Right lobe of liver (tissue), 6 donors: ENCODE measurements around the gene NAGS. TPM values are rescaled to one million over a fixed set of nuclear protein-coding genes. Genes with fewer than 3 reads are reported as not detected.
A peak's percentile ranks its signal among the peaks of the same experiment; 100 is the strongest.
"Not testable (repeated sequence)": the region's sequence is repeated elsewhere in the genome, so short reads cannot be mapped to it uniquely, and the experiment has no call there.

Experiments
- ATAC-seq, 4 donors: fragments of 200-7000 bp; cut with Tn5 transposase; one replicate each; pipeline ENCODE4 v1.9.1; 2020; ENCODE audit warnings: mild to moderate bottlenecking in 4 of 4, moderate library complexity in 4 of 4
- DNase-seq, 3 donors: peaks; one replicate each; pipeline ENCODE4 v3.0.0-alpha.2; 2020
- H3K27ac ChIP-seq, 3 donors: fragments of 200-600 bp; one replicate each; pipeline ENCODE4 v1.8.0; 2022
- H3K27me3 ChIP-seq, 2 donors: fragments of 200-600 bp; one replicate each; pipeline ENCODE4 v1.8.0; 2022
- H3K36me3 ChIP-seq, 4 donors: fragments of 200-600 bp; sonication (generic) in 1 of 4; one replicate each; pipeline versions ENCODE4 v1.5.1 to v1.8.0; 2017 to 2022; ENCODE audit warnings: control low read depth in 1 of 4
- H3K4me1 ChIP-seq, 4 donors: fragments of 200-600 bp; sonication (generic) in 1 of 4; one replicate each; pipeline versions ENCODE4 v1.5.1 to v1.8.0; 2017 to 2022; ENCODE audit warnings: control low read depth in 1 of 4
- H3K4me3 ChIP-seq, 3 donors: fragments of 200-600 bp; one replicate each; pipeline ENCODE4 v1.8.0; 2022
- H3K9me3 ChIP-seq, 4 donors: fragments of 200-600 bp; sonication (generic) in 1 of 4; one replicate each; pipeline versions ENCODE4 v1.5.1 to v1.8.0; 2017 to 2022; ENCODE audit warnings: control low read depth in 1 of 4
- CTCF ChIP-seq, 4 donors: fragments of 200-600 bp in 3 of 4; fragments of 450-650 bp in 1 of 4; IDR thresholded peaks; one replicate each; pipeline versions ENCODE4 v1.5.1 to v1.8.0; 2016 to 2022; ENCODE audit warnings: antibody characterized with exemption in 4 of 4, mild to moderate bottlenecking in 2 of 4
- POLR2A ChIP-seq: fragments of 450-650 bp; IDR thresholded peaks from one replicate; pipeline ENCODE4 v1.6.1; 2017; ENCODE audit warnings: antibody characterized with exemption, mild to moderate bottlenecking
- WGBS: methylation state at CpG from one replicate; pipeline ENCODE4 v1.1.6; 2018; ENCODE audit warnings: low coverage, low lambda C conversion rate; ENCODE audit not compliant: insufficient coverage; ENCODE audit errors: missing lambda C conversion rate; 5-methylcytosine and 5-hydroxymethylcytosine counted together
- intact Hi-C, 2 donors: fragments of 100-400 bp; cut with DNase I; formaldehyde crosslinking; loops; one replicate each; pipeline versions ENCODE4 v1.11.2 to v1.14.1; 2022
- total RNA-seq, 6 experiments: library from RNA; depleted of rRNA in 2 of 6; stranded (reverse); fragments of >200 nt in 2 of 6; fragmentation: NEBNext Ultra II Directional in 3 of 6; extraction: Animal tissue kit (Norgen Biotek cat#: 25700) in 3 of 6; gene quantifications; one replicate each; pipeline versions ENCODE4 v1.1.0 to v1.2.4, GENCODE V29; 2016 to 2023
- donor health status: DM: no; HTN: yes; CAD: no.
- donor health status: DM: no; HTN: no; CAD: no.
- donor health status: DM: no; HTN: no; CAD: no.
- donor health status: DM: no; HTN: yes; CAD: no.
- donor health status: DM: no; HTN: yes; CAD: no.

The NAGS gene
- total RNA-seq, 6 experiments from 2014 or later: 12.1 to 56.2 (median 45.6) TPM

DNA sequence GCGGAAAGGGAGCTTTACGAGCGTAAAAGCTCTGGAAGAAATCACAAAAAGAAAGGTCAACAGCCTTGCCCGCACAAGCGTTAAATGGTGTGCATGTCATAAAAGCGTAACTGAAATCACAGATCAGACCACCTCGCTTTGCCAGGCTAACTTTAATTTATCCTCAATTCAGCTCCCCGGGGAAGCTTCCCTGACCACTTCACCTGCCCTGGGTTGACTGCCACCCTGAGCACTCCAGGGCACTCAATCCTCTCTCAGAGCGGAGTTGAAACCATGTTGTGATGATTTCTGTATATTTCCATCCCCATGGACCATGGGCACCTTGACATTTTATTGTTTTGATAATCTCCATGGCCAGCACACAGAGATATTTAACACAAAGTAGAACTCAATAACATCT lies 16.1 kb upstream of the NAGS start:
- ATAC-seq (no peak), DNase-seq (no peak)
- Histone ChIP-seq H3K36me3 (no peaks in the 10 kb centered on the region), H3K9me3 (no peaks in the 10 kb centered on the region), H3K4me3 (no peak overlapping the region), H3K4me1 (peaks cover 0 to 12% (median 0%) of the 10 kb centered on the region in 4 donors), H3K27ac (no peak overlapping the region), H3K27me3 (no peaks in the 10 kb centered on the region)
- TF ChIP-seq CTCF (IDR thresholded peaks at IDR 0.05) (no peak), POLR2A (no peak)
- 95% methylated on average over 8 of the region's 9 CpGs for WGBS
- intact Hi-C loops: no loop called here

DNA sequence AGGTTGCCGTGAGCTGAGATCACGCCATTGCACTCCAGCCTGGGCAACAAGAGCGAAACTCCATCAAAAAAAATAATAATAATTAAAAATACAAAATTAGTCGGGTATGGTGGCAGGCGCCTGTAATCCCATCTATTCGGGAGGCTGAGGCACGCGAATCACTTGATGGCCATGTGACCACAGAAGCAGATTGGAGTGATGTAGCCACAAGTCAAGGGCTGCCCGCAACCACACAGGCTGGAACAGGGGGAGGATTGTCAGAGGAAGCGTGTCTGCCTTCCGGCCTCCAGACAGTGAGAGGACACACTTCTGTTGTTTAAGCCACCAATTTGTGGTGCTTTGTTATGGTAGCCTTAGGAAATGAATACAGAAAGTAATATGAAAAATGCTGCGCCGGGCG lies 11.8 kb upstream of the NAGS start:
- Histone ChIP-seq H3K9me3 (no peaks in the 10 kb centered on the region), H3K27ac (no peak overlapping the region), H3K36me3 (no peaks in the 10 kb centered on the region), H3K4me1 (peaks cover 0 to 8% (median 0%) of the 10 kb centered on the region in 4 donors), H3K4me3 (no peak overlapping the region), H3K27me3 (no peaks in the 10 kb centered on the region)
- ATAC-seq: no peak
- TF ChIP-seq POLR2A (no peak), CTCF (IDR thresholded peaks at IDR 0.05) (no peak)
- no peak for DNase-seq
- intact Hi-C loops: loop anchor here in 1 of 2 donors (5.0 to 10.0 kb wide), 2 partner anchors 50 to 88 kb away; partner anchors contain the start of genes MPP2 and PPY
- 89% methylated on average over 11 of the region's 14 CpGs for WGBS

DNA sequence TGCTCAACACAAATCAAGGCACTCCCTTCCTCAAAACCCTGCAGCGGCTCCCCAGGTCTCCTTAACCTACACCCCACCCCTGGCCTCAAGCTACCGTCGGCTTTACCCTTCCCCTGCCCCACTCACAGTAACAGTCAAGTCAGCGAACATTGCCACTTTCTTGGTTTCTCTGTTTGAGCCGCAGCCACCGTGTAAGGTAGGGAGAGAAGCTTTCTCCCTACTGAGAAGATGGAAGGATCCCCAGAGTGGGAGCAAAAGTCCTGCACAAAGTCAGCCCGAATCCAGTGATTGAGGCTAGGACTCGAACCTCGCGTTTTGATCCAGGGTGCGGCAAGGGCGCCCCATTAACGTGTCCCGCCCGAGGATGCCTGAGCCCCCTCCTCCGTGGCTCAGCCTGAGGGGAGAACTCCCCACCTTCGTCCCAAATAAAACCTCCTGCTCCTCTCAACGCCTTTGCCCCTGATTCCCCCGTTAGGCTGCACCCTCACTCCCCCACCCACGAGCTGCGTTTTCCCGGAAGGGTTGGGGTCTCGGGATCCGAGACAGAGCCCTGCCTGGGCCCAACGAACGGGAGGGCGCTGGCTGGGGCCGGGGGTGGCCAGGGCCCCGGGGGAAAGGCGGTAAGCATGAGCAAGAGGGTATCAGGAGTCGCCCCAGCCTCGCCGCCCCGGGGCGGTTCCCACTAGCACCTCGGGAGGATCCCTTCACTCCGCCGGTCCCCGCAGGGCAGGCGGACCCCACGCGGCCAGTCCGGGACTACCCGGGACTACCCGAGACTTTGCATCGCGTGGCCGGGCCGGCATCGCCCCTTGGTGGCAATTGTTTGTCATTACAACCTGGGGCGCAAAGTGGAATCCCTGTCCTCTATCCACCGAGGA lies 9.9 kb upstream of the NAGS start:
- Histone ChIP-seq H3K9me3 (no peaks in the 10 kb centered on the region), H3K27ac (no peak overlapping the region), H3K4me1 (peaks cover 0 to 11% (median 0%) of the 10 kb centered on the region in 4 donors), H3K27me3 (no peaks in the 10 kb centered on the region), H3K4me3 (peak overlapping the region; percentile 25 to 44 (median 39)), H3K36me3 (no peaks in the 10 kb centered on the region)
- ATAC-seq (peak; percentile 88 to 95 (median 93)), DNase-seq (peak; percentile 71 to 77 (median 73))
- intact Hi-C loops: loop anchor here (5.0 to 10.0 kb wide), 3 partner anchors 38 to 90 kb away; partner anchors contain the start of genes MPP2 (in 1 of the 2) and PPY (in 1 of the 2)
- WGBS: 7% methylated on average over 29 of the region's 52 CpGs
- no peak for TF ChIP-seq POLR2A
- peak; percentile 87 to 94 (median 92) for TF ChIP-seq CTCF (IDR thresholded peaks at IDR 0.05)

DNA sequence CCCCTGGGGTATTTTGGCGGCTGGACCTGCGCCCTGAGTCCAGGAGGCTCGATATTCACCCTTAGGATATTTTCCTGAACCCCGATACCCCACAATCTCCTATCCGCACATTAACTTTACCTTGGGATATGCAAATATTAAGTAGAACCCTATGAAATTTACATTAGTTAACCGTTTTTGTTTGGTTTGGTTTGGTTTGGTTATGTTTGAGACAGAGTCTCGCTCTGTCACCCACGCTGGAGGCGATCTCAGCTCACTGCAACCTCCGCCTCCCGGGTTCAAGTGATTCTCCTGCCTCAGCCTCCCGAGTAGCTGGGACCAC lies 9.3 kb upstream of the NAGS start:
- WGBS: 15% methylated on average over 12 of the region's 12 CpGs
- ATAC-seq (no peak), DNase-seq (no peak)
- no peak for TF ChIP-seq POLR2A
- TF ChIP-seq CTCF (IDR thresholded peaks at IDR 0.05): no peak
- H3K4me1 ChIP-seq: peaks cover 0 to 15% (median 0%) of the 10 kb centered on the region in 4 donors
- intact Hi-C loops: loop anchor here (5.0 to 10.0 kb wide), 2 partner anchors 37 to 90 kb away; partner anchors contain the start of gene MPP2 (in 1 of the 2)
- H3K9me3 ChIP-seq: no peaks in the 10 kb centered on the region
- no peaks in the 10 kb centered on the region for H3K36me3 ChIP-seq
- H3K27me3 ChIP-seq: no peaks in the 10 kb centered on the region
- peak overlapping the region in 1 of 3 donors; percentile 25 for H3K4me3 ChIP-seq
- no peak overlapping the region for H3K27ac ChIP-seq

DNA sequence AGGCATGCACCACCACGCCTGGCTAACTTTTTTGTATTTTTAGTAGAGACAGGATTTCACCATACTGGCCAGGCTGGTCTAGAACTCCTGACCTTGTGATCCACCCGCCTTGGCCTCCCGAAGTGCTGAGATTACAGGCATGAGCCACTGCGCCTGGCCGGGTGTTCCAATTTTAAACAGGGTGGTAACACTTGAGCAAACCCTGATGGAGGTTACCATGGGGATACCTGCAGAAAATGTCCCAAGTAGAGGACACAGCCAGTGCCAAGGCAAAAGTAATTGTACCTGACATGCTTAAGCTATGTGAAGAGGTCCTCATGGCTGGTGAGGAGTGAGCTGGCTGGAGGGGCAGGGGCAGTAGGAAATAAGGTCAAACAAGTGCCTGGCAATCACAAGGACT lies 7.2 kb upstream of the NAGS start:
- not testable (repeated sequence) for H3K4me3 ChIP-seq, H3K36me3 ChIP-seq, ATAC-seq, H3K27me3 ChIP-seq, H3K9me3 ChIP-seq, H3K27ac ChIP-seq, DNase-seq
- intact Hi-C loops: loop anchor here (5.0 to 10.0 kb wide), 2 partner anchors 35 to 92 kb away; partner anchors contain the start of gene MPP2 (in 1 of the 2)
- WGBS: 86% methylated on average over 5 of the region's 5 CpGs
- H3K4me1 ChIP-seq: peaks cover 0 to 30% (median 8%) of the 10 kb centered on the region in 4 donors
